ENCODE measurements around the gene PTPRH.
"Not testable (repeated sequence)": the region's sequence is repeated elsewhere in the genome, so short reads cannot be mapped to it uniquely, and the experiment has no call there.

The PTPRH gene

DNA sequence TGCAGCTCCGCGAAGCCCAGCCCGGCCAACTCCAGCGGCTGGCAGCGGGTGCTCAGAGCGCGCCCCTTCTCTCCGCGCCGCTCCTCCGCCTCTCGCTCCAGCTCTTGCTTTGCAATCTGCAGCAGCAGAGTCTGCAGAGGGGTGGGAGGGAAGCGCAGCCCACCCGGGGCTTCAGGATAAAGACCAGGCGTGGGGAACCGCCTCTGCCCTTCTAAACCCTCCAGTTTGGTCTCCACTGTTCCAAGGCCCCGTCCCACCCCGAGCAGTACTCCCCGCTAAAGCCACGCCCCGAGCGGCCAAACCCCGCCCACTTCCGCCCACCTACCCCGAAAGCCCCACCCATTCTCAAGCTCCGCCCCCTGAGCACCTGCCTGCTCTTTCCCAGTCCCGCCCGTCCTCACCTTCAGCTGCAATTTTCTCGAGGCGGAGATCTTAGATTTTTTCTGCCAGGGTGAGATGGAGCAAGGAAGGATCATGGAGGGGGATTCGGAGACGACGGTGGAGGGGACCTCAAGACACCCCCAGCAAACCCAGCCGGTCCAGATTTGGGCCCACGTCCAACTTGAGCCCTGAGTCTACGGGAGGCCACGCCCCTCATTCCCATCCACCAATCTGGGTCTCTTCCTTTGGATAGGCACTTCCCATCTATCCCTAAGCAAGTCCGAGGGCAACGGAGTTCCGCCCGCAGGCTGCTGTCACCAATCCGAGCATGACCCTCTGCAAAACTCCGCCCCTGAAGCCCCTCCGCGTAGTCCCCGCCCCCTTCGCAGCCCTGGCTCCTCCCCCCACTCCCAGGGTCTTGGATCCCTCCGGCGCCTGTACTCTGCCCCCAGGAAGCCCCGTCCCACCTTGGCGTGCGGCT, 52.9 kb downstream of the PTPRH start:
- peak; percentile 85 for DNase-seq (ENCODE audit: low read depth, low spot score)
- TF ChIP-seq POLR2AphosphoS5 (IDR thresholded peaks at IDR 0.05; ENCODE audit: borderline replicate concordance, low read depth, low read length) (peak; percentile 58), EZH2 (IDR thresholded peaks at IDR 0.05) (no peak), FOXP2 (optimal IDR thresholded peaks at IDR 0.05; ENCODE audit: control extremely low read depth, extremely low read length, insufficient read depth) (no peak)
- H3K9me3 ChIP-seq (ENCODE audit: low read depth, low read length), result no peaks in the 10 kb centered on the region; the same call in 1 of the 2 replicates
- H3K9ac ChIP-seq (ENCODE audit: insufficient read length), result peak overlapping the region; percentile 66
- H3K4me3 ChIP-seq, result peak overlapping the region; percentile 86
- H3K27ac ChIP-seq, result no peak overlapping the region
- peaks cover 9% of the 10 kb centered on the region for H3K36me3 ChIP-seq (ENCODE audit: insufficient read depth, low read length)

DNA sequence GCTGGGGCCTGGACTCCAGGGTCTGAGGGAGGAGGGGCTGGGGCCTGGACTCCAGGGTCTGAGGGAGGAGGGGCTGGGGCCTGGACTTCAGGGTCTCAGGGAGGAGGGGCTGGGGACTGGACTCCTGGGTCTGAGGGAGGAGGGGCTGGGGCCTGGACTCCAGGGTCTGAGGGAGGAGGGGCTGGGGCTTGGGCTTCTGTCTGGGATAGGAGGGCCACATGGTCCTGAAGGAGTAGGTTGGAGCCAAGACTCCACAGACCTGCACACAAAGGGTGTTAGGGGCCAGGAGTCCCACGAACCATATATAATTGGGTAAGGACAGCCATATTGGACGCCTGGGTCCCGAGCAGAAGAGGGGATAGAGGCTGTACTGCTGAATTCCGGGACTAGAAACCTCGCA, 53.5 kb downstream of the PTPRH start:
- not testable (repeated sequence) for DNase-seq (ENCODE audit: low read depth, low spot score); H3K27ac ChIP-seq
- H3K4me3 ChIP-seq, result peak overlapping the region; percentile 86

DNA sequence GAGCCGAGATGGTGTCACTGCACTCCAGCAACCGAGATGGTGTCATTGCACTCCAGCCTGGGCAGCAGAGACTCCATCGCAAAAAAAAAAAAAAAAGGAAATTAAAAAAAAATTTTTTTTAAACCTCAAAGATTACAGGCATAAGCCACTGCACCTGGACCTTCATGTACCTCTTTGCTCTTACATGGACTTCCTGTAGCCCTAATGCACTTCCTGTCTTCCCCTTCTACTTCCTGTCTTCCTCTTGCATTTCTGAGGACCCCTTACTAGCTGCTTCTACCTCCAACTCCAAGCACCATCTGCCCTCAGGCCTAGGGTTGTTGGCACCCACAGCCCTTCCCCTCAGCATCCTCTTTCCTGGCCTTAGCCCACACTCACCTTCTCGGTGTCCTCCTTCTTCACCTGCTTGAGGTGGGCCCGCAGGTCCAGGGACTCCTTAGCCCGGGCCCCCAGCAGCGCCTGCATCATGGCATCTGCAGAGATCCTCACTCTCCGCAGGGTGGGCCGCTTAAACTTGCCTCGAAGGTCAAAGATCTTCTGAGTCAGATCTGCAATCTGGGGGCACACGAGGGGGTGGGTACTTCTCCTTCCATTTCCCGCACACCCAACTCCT, 55.5 kb downstream of the PTPRH start:
- no peak overlapping the region for H3K27ac ChIP-seq
- H3K36me3 ChIP-seq (ENCODE audit: insufficient read depth, low read length), result peaks cover 11% of the 10 kb centered on the region
- H3K9ac ChIP-seq (ENCODE audit: insufficient read length), result no peak overlapping the region
- TF ChIP-seq EZH2 (IDR thresholded peaks at IDR 0.05) (no peak), POLR2AphosphoS5 (IDR thresholded peaks at IDR 0.05; ENCODE audit: borderline replicate concordance, low read depth, low read length) (no peak), FOXP2 (optimal IDR thresholded peaks at IDR 0.05; ENCODE audit: control extremely low read depth, extremely low read length, insufficient read depth) (no peak)
- DNase-seq (ENCODE audit: low read depth, low spot score), result no peak
- H3K9me3 ChIP-seq (ENCODE audit: low read depth, low read length), result no peaks in the 10 kb centered on the region; the same call in 1 of the 2 replicates
- H3K4me3 ChIP-seq, result no peak overlapping the region

More for the DNA sequence above, 53.5 kb downstream of the PTPRH start:
- Histone ChIP-seq H3K36me3 (ENCODE audit: insufficient read depth, low read length) (peaks cover 11% of the 10 kb centered on the region), H3K9ac (ENCODE audit: insufficient read length) (peak overlapping the region; percentile 66)
- not testable (repeated sequence) for H3K9me3 ChIP-seq (ENCODE audit: low read depth, low read length)

DNA sequence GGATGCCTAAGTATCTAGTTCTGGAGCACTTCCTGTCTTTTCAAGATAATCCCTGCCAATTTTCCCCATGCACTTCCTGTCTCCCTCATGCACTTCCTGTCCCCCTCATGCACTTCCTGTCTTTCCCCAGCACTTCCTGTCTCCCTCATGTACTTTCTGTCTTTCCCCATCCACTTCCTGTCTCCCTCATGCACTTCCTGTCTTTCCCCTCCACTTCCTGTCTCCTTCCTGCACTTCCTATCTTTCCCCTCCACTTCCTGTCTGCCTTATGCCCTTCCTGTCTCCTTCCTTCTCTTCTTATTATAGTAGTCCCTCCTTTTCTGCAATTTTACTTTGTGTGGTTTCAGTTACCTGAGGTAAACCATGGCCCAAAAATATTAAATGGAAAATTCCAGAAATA, 57.3 kb downstream of the PTPRH start:
- TF ChIP-seq FOXP2 (optimal IDR thresholded peaks at IDR 0.05; ENCODE audit: control extremely low read depth, extremely low read length, insufficient read depth) (no peak), EZH2 (IDR thresholded peaks at IDR 0.05) (no peak), POLR2AphosphoS5 (IDR thresholded peaks at IDR 0.05; ENCODE audit: borderline replicate concordance, low read depth, low read length) (no peak)
- Histone ChIP-seq H3K9me3 (ENCODE audit: low read depth, low read length) (no peaks in the 10 kb centered on the region; the same call in 1 of the 2 replicates), H3K4me3 (peak overlapping the region; percentile 49; the same call in 1 of the 2 replicates), H3K27ac (peak overlapping the region; percentile 98), H3K9ac (ENCODE audit: insufficient read length) (no peak overlapping the region), H3K36me3 (ENCODE audit: insufficient read depth, low read length) (peaks cover 11% of the 10 kb centered on the region)
- DNase-seq (ENCODE audit: low read depth, low spot score), result peak; percentile 94

DNA sequence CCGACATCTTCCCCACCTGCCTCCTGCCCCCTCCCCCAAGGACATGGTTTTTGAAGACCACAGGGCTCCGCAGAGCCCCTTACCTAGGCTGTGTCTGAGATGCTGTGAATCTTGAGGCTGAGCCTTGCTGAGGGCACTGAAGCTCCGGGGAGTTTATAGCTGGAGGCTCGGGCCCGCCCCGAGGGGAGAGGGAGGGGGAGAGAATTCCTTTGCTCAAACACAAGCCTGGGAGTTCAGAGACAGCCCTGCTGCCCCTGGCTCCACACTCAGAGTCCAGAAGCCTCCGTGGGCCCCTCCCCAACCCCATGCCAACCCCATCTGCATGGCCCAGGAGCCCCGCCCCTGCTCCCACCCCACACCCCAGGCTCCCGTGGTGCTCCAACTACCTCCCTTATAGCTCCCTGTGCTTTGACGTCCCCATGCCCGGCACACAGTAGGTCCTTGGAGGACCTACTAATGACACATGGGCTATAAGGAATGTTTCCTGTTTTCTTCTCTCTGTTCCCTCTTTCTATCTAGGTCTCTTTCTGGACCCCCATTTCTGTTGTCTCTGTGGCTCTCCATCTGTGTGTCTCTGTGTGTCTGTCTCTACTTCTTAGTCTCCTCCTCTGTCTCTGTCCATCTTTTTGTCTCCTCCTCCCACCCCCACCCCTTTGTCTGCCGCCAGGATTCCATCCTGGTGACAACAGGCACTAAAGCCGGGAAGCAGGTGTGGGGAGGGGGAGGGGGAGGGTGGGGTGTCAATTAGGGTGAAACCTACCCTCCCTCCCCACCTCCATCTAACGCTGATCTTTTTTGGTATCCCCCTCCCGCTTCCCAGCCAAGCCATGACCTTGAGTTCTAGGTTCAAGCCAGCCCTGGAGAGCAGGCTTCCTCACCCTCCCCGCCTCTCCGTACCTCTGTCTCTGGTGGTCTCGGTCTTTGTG, 60.0 kb downstream of the PTPRH start, which contains the start of gene TNNT1:
TNNT1 (minus strand) TSS at position 129 of the 926 bp plus-strand sequence. CDS start 2,049 bp downstream, outside the sequence.
- peaks cover 11% of the 10 kb centered on the region for H3K36me3 ChIP-seq (ENCODE audit: insufficient read depth, low read length)
- no peaks in the 10 kb centered on the region; the same call in 1 of the 2 replicates for H3K9me3 ChIP-seq (ENCODE audit: low read depth, low read length)
- peak within 1 kb of the TSS; percentile 5; the same call in 1 of the 2 replicates for H3K4me3 ChIP-seq
- no peak within 1 kb of the TSS for H3K9ac ChIP-seq (ENCODE audit: insufficient read length)
- no peak for DNase-seq (ENCODE audit: low read depth, low spot score)
- H3K27ac ChIP-seq, result 0 out of 2 replicates have a peak within 1 kb of the TSS, but pooled peaks have one; percentile 5
- no peak for TF ChIP-seq FOXP2 (optimal IDR thresholded peaks at IDR 0.05; ENCODE audit: control extremely low read depth, extremely low read length, insufficient read depth)
- TF ChIP-seq POLR2AphosphoS5 (IDR thresholded peaks at IDR 0.05; ENCODE audit: borderline replicate concordance, low read depth, low read length), result no peak
- TF ChIP-seq EZH2 (IDR thresholded peaks at IDR 0.05), result no peak

DNA sequence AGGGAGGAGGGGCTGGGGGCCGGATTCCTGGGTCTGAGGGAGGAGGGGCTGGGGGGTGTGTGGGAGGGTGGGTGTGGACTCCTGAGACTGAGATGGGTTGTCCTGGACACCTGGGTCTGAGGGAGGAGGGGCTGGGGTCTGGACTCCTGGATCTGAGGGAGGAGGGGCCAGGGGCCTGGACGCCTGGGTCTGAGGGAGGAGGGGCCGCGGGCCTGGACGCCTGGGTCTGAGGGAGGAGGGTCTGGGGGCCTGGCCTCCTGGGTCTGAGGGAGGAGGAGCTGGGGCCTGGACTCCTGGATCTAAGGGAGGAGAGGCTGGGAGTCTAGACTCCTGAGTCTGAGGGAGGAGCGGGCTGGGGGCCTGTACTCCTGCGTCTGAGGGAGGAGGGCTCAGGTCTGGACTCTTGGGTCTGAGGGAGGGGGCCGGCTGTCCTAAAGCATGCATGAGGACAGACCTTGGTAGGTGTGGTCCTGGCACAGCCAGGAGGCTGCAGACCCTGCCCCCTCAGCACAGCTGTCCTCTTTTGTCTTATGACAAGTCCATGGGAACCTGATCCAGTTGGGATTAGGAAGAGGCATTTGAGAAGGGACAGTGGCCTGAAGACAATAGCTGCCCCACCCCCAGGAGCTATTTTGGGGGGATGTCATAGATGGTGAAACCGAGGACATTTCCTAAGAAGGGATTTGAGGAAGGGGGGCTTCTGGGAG, 61.6 kb downstream of the PTPRH start:
- Histone ChIP-seq H3K27ac (no peak overlapping the region), H3K36me3 (ENCODE audit: insufficient read depth, low read length) (peaks cover 6% of the 10 kb centered on the region), H3K9ac (ENCODE audit: insufficient read length) (no peak overlapping the region), H3K9me3 (ENCODE audit: low read depth, low read length) (no peaks in the 10 kb centered on the region; the same call in 1 of the 2 replicates), H3K4me3 (no peak overlapping the region)
- no peak for DNase-seq (ENCODE audit: low read depth, low spot score)
- TF ChIP-seq POLR2AphosphoS5 (IDR thresholded peaks at IDR 0.05; ENCODE audit: borderline replicate concordance, low read depth, low read length) (no peak), FOXP2 (optimal IDR thresholded peaks at IDR 0.05; ENCODE audit: control extremely low read depth, extremely low read length, insufficient read depth) (no peak), EZH2 (IDR thresholded peaks at IDR 0.05) (no peak)

DNA sequence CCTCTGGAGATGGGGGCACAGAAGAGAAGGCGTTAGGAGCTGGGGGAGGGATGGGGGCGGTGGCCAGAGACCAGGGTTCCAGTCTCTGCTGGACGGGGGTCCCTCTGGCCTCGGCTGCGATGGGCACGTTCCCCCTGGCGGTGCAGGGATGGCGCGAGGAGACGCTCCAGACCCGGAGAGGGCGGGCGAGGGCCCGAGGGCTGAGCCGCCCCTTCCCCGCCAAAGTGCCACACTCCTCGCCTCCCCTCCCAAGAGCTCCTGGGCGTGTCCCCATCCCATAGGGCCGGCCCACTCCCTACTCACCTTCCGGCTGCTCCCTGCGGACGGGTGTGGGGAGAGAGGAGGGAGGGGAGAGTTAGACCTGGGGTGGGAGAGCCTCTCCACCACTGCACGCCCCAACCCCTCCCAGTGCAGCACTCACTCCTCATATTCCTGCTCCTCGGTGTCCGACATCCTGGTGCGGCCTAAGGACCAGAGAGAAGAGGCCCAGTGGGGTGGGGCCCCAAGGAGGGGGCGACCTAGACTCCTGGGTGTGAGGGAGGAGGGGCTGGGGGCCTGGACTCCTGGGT, 62.5 kb downstream of the PTPRH start:
- H3K9ac ChIP-seq (ENCODE audit: insufficient read length), result peak overlapping the region; percentile 51
- H3K36me3 ChIP-seq (ENCODE audit: insufficient read depth, low read length), result peaks cover 6% of the 10 kb centered on the region
- DNase-seq (ENCODE audit: low read depth, low spot score), result no peak
- H3K27ac ChIP-seq, result no peak overlapping the region
- H3K4me3 ChIP-seq, result peak overlapping the region; percentile 84
- TF ChIP-seq POLR2AphosphoS5 (IDR thresholded peaks at IDR 0.05; ENCODE audit: borderline replicate concordance, low read depth, low read length), result peak; percentile 57
- no peak for TF ChIP-seq EZH2 (IDR thresholded peaks at IDR 0.05)
- no peak for TF ChIP-seq FOXP2 (optimal IDR thresholded peaks at IDR 0.05; ENCODE audit: control extremely low read depth, extremely low read length, insufficient read depth)
- no peaks in the 10 kb centered on the region for H3K9me3 ChIP-seq (ENCODE audit: low read depth, low read length)
